ENCODE results near the gene LEFTY1.
"Not testable (repeated sequence)": the region's sequence is repeated elsewhere in the genome, so short reads cannot be mapped to it uniquely, and the experiment has no call there.

Gene LEFTY1

DNA sequence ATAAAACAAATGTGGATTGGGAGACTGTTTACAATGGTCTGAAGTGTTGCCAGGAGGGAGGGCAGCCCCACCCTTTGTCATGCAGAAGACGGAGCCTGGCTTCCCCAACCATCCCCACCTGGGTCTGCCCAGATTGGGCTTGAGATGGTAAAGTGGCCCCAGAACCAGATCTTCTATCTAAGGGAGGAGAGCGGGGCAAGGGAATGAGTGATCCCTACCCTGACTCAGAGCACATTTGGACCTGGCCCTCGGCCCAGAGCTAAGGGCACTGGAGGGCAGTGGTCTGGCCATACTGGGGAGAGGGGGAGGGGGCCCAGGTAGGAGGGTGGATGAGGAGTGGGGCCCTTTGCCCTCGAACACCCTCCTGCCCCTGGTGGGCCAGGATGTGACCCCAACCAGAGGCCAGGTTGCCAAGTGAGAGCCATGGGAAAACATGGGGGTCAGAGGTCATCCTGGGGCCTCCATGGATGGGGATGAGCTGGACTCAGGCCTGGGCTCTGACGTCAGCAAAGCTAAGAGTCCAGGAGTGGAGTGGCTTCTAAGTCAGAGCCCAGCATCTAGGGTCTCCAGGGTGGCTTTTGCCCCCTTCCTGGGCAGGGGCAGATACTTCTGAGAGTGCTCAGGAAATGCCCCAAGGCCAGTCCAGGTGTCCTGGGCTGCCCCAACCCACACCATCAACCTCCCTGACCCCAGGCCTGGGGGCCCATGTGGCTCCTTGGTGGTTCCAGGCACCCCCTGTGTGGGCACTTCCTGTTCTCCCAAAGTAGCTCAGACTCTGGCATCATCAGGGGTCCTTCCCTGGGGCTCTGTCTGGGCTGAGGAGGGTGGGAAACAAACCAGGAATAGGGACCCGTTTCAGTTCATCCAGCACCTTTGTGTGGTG, 1.6 kb upstream of the LEFTY1 start:
- DNase-seq = peak in 2 of 10 donors; percentile 52 to 59
- intact Hi-C loops (cut with DNase I) = no loop called here

DNA sequence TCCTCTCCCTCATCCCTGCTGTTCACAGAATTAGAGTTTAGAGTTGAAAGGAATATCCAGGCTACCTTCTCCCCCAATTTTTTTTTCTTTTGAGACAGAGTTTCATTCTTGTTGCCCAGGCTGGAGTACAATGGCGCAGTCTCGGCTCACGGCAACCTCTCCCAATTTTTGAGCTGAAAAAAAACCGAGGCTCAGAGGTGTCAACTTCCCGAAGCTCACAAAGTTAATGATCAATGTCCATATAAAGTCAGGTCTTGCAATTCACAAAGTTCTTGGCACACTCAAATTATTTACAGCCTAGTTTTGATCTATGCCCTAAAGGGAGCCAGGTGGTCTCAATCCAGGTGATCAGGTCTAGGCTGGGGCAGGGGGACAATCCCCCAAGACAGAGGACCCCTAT, 797 bp upstream of the LEFTY1 start:
- peak in 1 of 10 donors; percentile 8 for DNase-seq
- intact Hi-C loops (cut with DNase I) = no loop called here

DNA sequence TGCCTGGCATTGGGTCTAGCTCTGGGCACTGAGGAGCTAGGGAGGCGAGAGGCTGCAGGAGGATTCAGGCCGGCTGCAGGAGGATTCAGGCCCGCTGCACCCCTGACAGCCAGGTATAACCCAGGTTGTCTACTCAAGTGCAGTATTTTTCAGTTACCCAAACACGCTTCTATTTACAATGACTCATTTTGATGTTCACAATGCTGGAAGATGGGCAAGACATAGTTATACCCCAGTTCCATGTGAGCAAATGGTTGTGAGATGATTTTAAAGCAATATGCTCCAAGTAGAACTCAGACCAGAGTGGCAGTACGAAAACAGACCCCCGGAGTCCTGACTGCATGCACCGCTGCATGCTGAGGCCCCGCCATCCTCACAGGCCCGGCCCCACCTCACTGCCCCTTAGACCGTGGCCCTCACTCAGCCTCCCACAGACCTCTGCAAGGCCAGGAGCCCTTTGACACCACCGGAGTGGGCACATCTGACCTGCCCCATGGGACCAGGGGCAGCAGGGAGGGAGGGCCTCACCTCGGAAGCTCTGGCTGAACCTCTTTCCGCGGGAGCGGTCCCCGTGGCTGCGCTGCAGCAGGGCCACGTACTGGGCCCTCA, 553 bp downstream of the LEFTY1 start:
- peak in 2 of 10 donors; percentile 61 to 81 for DNase-seq
- intact Hi-C loops (cut with DNase I) = no loop called here

DNA sequence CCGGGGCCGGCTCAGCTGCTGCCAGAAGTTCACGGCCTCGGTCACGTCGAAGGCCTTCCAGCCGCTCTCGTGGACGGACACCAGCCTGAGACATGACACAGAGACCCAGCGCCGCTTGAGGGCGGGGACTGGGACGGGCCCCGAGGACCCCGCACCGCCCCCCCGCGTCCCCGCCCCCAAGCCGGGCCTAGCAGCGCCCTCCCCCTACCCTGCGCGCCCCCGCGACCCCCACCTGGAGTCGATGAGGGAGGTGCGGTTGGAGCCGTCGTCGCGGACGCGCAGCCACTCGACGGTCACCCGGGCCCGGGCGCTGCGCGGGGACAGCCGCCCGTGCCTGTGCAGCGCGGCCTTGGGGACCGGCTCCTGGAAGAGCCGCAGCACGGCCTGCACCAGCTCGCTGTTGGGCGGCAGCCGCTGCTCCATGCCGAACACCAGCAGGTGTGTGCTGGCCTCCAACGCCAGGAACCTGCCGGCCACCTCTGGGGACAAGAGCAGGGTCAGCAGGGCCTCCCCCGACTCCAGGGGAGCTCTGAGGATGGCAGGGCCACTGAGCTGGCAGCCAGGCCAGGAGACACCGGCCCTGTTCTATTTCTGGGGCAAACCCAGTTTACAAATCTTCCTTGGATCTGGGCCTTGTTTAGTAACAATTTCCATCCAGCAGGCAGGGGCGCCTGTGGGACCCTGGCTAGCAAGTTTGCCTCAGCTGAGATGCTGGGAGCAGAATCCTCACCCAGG, 1.2 kb downstream of the LEFTY1 start:
- intact Hi-C loops (cut with DNase I) = not testable (repeated sequence)
- peak in 2 of 10 donors; percentile 29 to 59 for DNase-seq

DNA sequence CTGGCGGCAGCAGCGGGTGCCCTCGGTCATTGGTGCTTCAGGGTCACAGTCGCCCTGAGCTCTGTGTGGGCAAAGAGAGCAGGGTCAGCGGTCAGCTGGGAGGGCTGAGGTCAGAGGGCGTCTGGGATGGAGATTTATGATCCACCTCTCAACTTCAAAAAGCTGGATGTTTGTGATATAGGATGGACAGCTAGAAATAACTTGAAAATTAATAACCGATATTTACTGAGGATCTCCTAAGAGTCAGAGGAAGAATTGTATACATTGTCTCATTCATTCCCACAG, 2.0 kb downstream of the LEFTY1 start:
- DNase-seq = no peak
- intact Hi-C loops (cut with DNase I) = no loop called here

DNA sequence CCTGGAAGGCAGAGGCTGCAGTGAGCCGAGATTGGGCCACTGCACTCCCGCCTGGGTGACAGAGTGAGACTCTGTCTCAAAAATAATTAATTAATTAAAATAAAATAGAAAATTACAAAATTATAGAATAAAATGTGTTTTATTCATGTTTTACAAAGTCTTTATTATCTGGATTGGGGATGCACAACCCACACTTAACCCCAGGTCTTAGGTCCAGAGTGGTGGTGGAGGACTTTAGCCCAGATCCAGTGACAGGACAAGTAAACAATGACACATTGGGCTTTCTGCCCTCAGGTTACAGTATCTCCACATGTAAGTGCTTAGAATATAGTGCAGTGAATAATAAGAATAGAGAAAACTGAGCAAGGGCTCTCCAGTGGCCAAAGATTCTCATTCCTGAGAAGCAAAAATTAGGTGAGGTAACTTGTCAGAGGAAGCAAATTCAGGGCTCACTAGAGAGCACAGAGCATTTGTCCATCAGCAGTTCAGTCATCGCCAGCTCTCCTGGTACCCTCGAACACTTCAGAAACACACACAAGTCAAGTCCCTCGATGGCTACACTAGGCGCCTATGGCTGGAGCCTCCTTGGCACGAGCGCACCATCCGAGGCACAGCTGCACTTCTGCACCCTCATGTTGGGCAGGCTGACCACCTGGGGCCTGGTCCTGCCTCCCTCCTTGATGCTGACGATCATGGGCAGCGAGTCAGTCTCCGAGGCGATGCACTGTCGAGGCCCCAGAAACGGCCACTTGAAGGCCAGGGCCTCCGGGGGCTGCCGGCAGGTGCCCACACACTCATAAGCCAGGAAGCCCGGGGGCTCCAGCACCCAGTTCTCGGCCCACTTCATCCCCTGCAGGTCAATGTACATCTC, 2.6 kb downstream of the LEFTY1 start:
- DNase-seq = peak in 2 of 10 donors; percentile 51 to 80
- intact Hi-C loops (cut with DNase I) = no loop called here

DNA sequence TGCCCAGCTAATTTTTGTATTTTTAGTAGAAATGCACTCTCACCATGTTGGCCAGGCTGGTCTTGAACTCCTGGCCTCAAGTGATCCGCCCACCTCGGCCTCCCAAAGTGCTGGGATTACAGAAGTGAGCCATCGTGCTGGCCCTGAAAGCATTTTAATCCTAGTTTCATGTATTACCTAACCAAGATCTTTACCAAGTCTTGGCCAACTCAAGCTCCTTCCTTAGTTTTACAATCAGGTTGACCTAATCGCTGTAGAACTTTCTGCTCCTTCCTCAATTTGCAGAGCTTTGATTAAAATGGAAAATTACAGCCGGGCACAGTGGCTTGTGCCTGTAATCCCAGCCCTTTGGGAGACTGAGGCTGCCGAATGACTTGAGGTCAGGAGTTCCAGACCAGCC, 3.6 kb downstream of the LEFTY1 start:
- DNase-seq = peak in 2 of 10 donors; percentile 0 to 3
- intact Hi-C loops (cut with DNase I) = no loop called here

DNA sequence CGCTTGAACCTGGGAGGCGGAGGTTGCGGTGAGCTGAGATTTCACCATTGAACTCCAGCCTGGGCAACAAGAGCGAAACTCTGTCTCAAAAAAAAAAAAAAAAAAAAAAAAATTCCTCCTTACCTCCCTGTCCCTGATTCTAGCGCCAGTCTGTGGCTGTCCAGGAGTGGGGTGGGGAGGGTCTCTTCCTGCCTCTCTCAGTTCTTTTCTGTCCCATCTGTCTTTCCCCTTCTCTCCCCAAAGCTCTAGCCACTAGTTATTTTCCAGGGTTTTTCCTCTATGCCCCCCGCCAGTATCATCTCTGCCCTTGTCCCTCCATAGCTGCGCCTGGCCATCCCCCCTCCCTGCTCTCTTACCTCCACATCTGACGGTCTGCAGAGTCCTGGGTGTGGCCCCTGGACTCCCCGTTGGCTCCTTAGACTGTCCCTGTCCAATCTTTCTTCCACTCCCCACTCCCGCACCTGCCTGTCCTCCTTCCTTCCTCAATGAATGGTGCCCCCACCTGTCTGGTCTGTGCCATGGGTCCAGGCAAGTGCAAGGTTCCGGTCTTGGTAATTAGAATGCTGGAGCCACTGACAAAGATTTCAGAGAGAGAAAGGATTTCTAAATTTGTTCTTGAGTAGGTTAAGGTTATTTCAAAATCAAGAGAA, 5.2 kb downstream of the LEFTY1 start:
- intact Hi-C loops (cut with DNase I) = loop anchor here (2.0 kb wide), 3 partner anchors 37 to 107 kb away; partner anchors contain the start of genes EPHX1 and SRP9
- peak in 3 of 10 donors; percentile 8 to 55 (median 46) for DNase-seq

DNA sequence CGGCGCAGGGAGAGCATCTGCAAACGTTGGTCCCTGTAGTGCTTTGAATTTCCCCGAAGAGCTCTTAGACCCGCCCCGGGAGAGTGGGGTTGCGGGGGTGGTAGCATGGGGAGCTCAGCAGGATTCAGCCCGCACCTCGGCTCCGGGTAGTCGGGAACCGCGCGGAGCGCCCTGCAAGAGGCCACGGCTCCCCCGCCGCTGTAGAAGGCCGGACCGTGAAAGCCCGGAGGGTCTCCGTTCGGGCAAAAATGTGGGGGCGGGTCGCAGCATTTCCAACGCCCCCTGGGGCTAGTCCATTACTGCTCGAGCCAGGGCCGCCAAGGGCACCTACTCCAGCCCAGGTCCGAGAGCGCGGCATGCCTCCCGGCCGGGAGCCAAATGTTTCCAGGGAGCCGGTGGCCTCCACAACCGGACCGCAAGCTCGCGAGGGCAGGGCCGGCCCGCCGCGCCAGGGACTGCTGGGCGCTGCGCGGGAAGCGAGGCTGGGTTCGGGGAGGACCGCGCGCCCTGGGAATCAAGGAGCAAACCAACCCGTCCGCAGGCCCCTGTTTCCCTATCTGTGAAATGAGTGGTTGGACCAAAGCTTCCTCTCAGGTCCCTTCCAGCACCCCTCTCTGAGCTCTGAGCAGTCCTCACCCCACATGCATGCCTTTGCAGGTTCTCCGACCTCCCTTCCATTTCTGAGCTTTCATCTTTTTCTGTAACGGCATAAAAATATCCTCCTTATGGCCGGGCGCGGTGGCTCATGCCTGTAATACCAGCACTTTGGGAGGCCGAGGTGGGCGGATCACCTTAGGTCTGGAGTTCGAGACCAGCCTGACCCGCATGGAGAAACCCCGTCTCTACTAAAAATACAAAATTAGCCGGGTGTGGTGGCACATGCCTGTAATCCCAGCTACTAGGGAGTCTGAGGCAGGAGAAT, 6.0 kb downstream of the LEFTY1 start:
- intact Hi-C loops (cut with DNase I) = loop anchor here (2.0 kb wide), 3 partner anchors 38 to 106 kb away; partner anchors contain the start of genes EPHX1 and SRP9
- DNase-seq = peak; percentile 38 to 93 (median 51)

DNA sequence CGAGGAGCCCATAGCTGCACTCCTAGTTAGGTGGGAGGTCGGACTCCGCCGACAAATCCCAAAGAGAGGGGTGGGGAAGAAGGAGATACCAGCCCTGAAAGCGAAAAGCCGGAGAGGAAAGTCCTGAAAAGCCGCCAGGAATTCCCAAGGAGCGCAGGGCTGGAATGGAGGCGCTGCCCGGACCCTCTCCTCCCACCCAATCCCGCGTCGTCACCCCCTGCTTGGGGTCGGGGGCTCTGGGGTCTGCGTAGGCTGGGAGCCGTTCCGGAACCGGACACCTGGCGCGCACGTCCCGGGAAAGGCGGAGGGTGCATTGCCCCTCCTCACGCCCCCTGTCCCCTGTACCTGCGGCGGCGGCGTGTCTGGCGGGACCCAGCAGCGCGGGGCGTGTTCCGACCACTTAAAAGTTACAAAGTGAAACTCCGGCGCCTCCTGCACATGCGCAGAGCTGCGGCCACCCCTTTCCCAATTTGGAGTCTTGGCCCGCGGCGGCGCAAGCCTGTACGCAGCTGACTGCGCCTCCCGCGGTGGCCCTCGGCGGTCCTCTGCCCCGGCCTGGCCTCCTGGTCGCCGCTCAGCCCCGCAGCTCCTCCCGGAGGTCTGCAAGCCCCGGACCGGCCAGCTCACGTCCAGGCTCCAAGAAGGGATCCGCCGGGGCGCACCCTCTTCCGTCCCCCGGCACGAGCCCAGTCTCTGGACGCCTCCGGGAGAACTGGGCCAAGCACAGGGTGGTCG, 6.8 kb downstream of the LEFTY1 start, which contains the start of gene TMEM63A:
Gene TMEM63A, minus strand, starts transcription at position 422 of the 735 bp plus-strand sequence. CDS start 4,800 bp downstream, outside the sequence.
- peak; percentile 81 to 97 (median 86) for DNase-seq
- intact Hi-C loops (cut with DNase I) = loop anchor here (2.0 kb wide), 3 partner anchors 39 to 105 kb away; partner anchors contain the start of genes EPHX1 and SRP9

DNA sequence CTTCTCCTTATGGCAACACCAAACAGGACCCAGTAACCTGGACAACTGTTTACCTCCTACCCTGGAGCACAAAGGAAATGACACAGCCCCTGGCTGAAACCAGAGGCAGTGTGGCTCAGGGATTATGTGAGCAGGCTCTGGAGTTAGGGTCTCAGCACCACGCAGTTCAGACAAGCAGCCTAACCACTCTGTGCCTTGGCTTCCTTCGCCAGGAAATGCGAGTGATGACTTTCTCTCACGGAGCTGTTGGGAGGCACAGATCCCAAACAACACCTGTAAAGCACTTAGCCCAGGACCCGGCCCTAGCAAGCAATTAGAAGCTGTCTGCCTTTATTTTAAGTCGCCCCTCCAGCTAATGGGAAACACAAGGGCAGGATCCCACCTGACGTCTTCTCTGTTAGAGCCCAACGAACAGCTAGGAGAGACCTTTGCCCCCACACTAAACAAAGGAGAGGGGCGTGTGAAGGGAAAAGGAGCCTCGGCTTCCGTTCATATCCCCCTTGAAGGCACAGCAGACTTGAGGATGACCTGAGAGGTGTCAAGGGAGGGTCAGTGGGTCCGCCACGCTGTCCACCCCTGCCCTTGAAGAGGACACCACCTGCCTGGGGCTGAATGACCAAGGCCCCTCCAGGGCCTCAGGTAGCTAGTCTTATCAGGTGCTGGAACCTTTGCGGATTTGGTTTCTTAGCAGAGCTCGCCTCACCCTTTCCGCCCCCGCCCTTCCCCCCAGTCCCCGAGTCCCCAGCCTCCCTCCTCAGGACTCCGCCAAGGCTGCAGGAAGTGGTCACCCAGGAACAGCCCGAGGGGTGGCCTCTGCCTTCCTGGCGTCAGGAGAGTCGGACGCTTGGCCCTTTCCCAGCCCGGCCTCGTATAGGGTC, 7.6 kb downstream of the LEFTY1 start:
- intact Hi-C loops (cut with DNase I) = no loop called here
- DNase-seq = peak in 4 of 10 donors; percentile 29 to 84 (median 68)

DNA sequence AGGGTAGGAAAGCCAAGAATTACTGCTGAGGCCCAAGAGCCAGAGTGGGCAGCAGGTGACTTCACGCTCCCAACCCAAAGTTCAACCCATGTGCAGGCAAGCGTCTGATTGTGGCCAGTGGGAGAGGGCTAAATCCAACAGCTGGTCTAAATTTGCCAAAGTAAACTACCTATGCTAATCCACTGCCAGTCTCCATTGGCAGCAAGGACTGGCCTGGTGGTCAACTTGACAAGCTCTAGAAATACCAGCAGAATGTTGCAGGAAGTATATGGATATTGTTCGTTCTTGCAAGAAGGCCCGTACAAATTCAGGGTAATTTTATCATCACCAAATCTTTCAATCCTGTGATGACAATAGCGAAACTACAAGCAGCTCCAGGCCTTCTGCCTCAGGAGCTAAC, 8.3 kb downstream of the LEFTY1 start:
- intact Hi-C loops (cut with DNase I) = no loop called here
- peak in 1 of 10 donors; percentile 33 for DNase-seq

DNA sequence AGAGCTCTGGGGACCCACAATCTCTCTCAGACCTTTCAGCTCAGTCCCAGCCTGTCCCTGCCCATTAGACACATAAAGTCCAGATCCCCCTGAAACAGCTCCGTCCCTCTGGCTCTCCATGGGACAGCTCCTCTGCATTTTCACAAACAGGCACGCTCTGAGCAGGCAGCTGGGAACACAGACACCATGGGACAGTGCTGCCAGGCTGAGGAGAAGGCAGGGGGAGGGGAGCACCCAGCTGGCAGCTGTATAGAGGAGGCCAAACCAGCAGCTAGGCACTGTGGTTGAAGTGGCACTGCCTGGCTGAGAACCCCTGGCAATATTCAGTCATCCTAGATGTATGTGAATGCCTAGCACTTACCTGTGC, 8.7 kb downstream of the LEFTY1 start:
- intact Hi-C loops (cut with DNase I) = no loop called here
- peak; percentile 63 to 97 (median 74) for DNase-seq

DNA sequence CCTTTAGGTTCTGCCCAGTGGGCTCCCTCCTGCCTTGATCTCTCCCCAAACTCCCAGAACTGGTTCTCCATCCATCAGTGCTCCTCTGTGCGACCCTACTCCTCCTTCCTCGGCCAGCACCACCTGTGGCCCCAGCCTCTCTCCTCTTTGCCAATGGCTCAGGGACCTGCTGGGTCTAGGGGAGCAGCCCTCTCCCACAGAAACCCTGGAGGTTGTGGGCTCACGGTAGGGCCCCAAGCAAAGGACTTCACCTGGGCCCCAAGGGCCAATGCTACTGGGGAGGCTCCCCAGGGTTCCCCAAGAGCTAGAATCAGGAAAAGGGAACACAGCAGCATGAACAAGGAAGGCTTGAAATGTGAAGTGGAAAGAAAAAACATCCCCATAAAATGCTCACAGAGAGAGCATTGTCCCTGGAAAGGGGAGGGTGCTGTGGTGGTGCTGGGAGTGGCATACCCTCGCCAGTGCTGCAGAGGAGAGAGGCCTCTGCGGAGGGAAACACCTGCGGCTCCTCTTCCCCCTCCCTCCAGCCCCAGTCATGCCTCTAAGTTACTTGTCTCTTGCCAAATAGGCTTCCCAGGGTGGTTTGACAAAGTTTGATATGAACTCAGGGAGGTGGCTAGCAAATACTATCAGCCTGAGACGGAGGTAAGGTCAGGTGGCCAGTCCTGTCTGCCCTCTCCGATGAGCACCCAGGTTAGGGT, 9.3 kb downstream of the LEFTY1 start:
- DNase-seq = peak in 5 of 10 donors; percentile 27 to 80 (median 63)
- intact Hi-C loops (cut with DNase I) = no loop called here

DNA sequence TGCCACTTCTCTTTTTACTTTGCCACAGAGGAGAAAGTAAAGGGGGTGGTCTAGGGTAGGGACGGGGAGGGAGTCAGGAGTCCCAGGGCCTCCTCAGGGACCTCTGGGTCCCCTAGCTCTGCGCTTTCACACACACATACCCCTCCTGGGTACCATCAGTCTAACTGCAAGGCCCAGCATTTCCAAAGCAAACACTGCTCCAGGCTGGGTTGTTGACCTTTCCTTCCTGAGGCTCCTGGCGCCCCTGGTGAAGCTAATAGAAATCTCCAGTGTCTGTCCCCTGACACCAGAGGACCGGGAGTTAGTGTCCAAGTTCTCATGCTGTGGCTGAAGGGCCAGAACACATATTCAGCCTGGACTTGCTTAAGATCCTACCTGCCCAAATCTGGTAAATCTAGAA, 10.7 kb downstream of the LEFTY1 start:
- DNase-seq = peak in 2 of 10 donors; percentile 20 to 35

DNA sequence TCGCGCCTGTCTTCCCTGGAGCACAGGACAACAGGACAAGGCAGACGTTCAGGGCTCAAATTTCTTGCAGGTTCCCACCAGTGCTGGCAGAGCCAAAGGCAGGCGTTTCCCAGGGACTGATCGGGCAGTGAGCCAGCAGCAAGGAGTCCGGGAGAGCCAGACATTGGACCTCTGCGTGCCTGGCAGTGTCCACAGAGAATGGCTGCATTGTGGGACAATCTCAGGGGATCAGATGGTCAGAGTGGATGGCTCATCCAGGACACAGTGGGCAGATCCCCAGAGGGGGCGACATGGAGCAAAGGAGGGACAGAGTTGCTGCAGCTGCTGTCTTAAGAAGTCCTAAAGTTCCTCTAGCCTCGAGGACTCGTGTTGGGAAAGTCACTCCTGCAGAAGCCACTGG, 11.4 kb downstream of the LEFTY1 start:
- intact Hi-C loops (cut with DNase I) = no loop called here
- DNase-seq = peak; percentile 60 to 98 (median 89)

More for the DNA sequence above, 10.7 kb downstream of the LEFTY1 start:
- intact Hi-C loops (cut with DNase I) = no loop called here

Data from posterior cingulate gyrus (tissue), 11 donors.